HCT116 (cell line): Measurements from ENCODE around the gene TMEM9B.

Source experiments
- CTCF ChIP-seq, 3 experiments: fragments of 200-600 bp in 1 of 3; sonication (generic) in 1 of 3; IDR thresholded peaks in 2 of 3; conservative IDR thresholded peaks in 1 of 3; 2 replicates each; pipeline ENCODE4 v1.5.1; 2012 to 2017; ENCODE audit warnings: low read depth in 2 of 3, low read length in 2 of 3, antibody characterized with exemption in 1 of 3, borderline replicate concordance in 1 of 3, control low read depth in 1 of 3, mild to moderate bottlenecking in 1 of 3, mixed read lengths in 1 of 3, mixed run types in 1 of 3, moderate library complexity in 1 of 3; ENCODE audit not compliant: insufficient read depth in 1 of 3
- EGR1 ChIP-seq: IDR thresholded peaks from 2 replicates; pipeline ENCODE4 v1.6.1; 2012; ENCODE audit warnings: low read depth
- EZH2 ChIP-seq: fragments of 200-600 bp; sonication (generic); IDR thresholded peaks from 2 replicates; pipeline ENCODE4 v1.6.1; 2017; ENCODE audit warnings: antibody characterized with exemption, mixed run types
- EZH2phosphoT487 ChIP-seq: fragments of 200-600 bp; IDR thresholded peaks from 2 replicates; pipeline ENCODE4 v1.6.1; 2018; ENCODE audit warnings: antibody characterized with exemption, borderline replicate concordance
- JUND ChIP-seq: IDR thresholded peaks from 2 replicates; pipeline ENCODE4 v1.6.1; 2012
- POLR2A ChIP-seq: IDR thresholded peaks from 2 replicates; pipeline ENCODE4 v1.7.0; 2011; ENCODE audit warnings: borderline replicate concordance; ENCODE audit not compliant: insufficient read depth, insufficient read length; ENCODE audit errors: extremely low read depth
- POLR2AphosphoS5 ChIP-seq: IDR thresholded peaks from 2 replicates; pipeline ENCODE4 v1.6.1; 2011; ENCODE audit warnings: mild to moderate bottlenecking, low read depth, low read length, moderate library complexity
- RAD21 ChIP-seq: IDR thresholded peaks from 2 replicates; pipeline ENCODE4 v1.6.1; 2012; ENCODE audit warnings: low read depth, mild to moderate bottlenecking
- SRF ChIP-seq: IDR thresholded peaks from 2 replicates; pipeline ENCODE4 v1.6.1; 2012; ENCODE audit warnings: low read depth
- TF ChIP-seq, protein P1 (sequence below): IDR thresholded peaks from 2 replicates; pipeline ENCODE4 v1.6.1; 2012; ENCODE audit warnings: low read depth

DNA sequence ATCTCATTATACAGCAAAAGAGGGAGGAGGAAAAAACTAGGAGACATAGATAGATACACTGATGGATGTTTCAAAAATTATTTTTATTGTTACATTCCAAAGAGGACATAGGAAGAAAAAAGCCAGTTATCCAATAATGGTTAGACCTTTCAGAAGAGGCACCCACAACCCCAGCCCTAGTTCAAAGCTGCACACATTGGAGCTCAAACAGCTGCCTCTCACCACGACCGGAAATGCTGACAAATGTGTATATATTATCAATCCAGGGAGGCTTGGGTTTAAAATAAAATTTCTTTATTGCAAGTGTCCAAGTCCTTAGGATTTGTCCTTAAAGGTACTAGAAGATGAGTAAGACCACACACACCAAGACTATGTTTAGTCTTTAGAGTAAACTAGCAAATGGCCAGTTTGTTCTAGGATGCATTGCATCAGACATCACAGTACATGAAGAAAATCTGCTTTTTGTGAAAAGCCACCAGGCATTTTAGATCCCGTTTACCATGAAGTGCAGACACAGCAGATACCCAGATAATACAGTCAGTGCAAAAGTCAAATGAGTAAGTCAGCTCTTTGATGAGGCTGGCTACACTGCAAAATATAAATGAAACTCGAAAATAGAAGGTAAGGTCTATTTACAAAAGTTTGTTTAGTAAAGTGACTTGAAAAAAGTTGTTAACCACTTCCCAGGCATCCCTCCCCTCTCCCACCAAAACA lies 16.9 kb downstream of the TMEM9B start:
- TF ChIP-seq CTCF (IDR thresholded peaks at IDR 0.05 in 2 of 3, conservative IDR thresholded peaks at IDR 0.05 in 1 of 3; ENCODE audit: borderline replicate concordance in 1 of 3, insufficient read depth in 1 of 3, low read depth in 2 of 3, low read length in 2 of 3): no peak
- no peak for TF ChIP-seq POLR2AphosphoS5
- no peak for TF ChIP-seq JUND
- no peak for TF ChIP-seq EZH2phosphoT487
- TF ChIP-seq EZH2: no peak
- TF ChIP-seq POLR2A: no peak
- no peak for TF ChIP-seq EGR1
- TF ChIP-seq RAD21: no peak
- TF ChIP-seq SRF: no peak
- TF ChIP-seq, protein P1, sequence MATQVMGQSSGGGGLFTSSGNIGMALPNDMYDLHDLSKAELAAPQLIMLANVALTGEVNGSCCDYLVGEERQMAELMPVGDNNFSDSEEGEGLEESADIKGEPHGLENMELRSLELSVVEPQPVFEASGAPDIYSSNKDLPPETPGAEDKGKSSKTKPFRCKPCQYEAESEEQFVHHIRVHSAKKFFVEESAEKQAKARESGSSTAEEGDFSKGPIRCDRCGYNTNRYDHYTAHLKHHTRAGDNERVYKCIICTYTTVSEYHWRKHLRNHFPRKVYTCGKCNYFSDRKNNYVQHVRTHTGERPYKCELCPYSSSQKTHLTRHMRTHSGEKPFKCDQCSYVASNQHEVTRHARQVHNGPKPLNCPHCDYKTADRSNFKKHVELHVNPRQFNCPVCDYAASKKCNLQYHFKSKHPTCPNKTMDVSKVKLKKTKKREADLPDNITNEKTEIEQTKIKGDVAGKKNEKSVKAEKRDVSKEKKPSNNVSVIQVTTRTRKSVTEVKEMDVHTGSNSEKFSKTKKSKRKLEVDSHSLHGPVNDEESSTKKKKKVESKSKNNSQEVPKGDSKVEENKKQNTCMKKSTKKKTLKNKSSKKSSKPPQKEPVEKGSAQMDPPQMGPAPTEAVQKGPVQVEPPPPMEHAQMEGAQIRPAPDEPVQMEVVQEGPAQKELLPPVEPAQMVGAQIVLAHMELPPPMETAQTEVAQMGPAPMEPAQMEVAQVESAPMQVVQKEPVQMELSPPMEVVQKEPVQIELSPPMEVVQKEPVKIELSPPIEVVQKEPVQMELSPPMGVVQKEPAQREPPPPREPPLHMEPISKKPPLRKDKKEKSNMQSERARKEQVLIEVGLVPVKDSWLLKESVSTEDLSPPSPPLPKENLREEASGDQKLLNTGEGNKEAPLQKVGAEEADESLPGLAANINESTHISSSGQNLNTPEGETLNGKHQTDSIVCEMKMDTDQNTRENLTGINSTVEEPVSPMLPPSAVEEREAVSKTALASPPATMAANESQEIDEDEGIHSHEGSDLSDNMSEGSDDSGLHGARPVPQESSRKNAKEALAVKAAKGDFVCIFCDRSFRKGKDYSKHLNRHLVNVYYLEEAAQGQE: no peak
